K562 (cell line): ENCODE results near the gene LENEP. TPM values are rescaled to one million over a fixed set of nuclear protein-coding genes. Genes with fewer than 3 reads are reported as not detected.

Experiments used
- ATF7 ChIP-seq: fragments of 450-650 bp; IDR thresholded peaks from 2 replicates; pipeline ENCODE4 v1.7.1; 2014; ENCODE audit warnings: mild to moderate bottlenecking, moderate library complexity
- BRCA1 ChIP-seq, 2 experiments: fragments of 450-650 bp in 1 of 2; sonication (generic) in 1 of 2; formaldehyde crosslinking in 1 of 2; IDR thresholded peaks; 2 replicates each; pipeline versions ENCODE4 v1.5.0 to v1.6.1; 2017 to 2020; ENCODE audit warnings: mild to moderate bottlenecking in 1 of 2, missing genetic modification reagents in 1 of 2
- CBX1 ChIP-seq: sonication (generic); IDR thresholded peaks from 2 replicates; pipeline ENCODE4 v1.6.1; 2016; ENCODE audit warnings: antibody characterized with exemption, low read depth, mild to moderate bottlenecking
- CCNT2 ChIP-seq: IDR thresholded peaks from 2 replicates; pipeline ENCODE4 v1.6.1; 2011; ENCODE audit warnings: borderline replicate concordance, low read depth, mild to moderate bottlenecking, moderate library complexity, mixed read lengths, low read length; ENCODE audit not compliant: insufficient read length; ENCODE audit errors: extremely low read depth
- ELF1 ChIP-seq: fragments of 200-800 bp; sonication (Bioruptor generic); IDR thresholded peaks from 2 replicates; pipeline ENCODE4 v1.6.1; 2016; ENCODE audit warnings: missing genetic modification characterization, missing compliant biosample characterization
- ETV5 ChIP-seq: sonication (generic); formaldehyde crosslinking; IDR thresholded peaks from 2 replicates; pipeline ENCODE4 v1.4.0; 2020; ENCODE audit warnings: low read depth, mild to moderate bottlenecking, missing genetic modification reagents
- HDAC6 ChIP-seq: IDR thresholded peaks from 2 replicates; pipeline ENCODE4 v1.6.1; 2012; ENCODE audit warnings: low read depth, mild to moderate bottlenecking, control low read depth, inconsistent platforms, low read length, moderate library complexity
- HDAC8 ChIP-seq: fragments of 450-650 bp; IDR thresholded peaks from 2 replicates; pipeline ENCODE4 v1.6.1; 2016; ENCODE audit warnings: mild to moderate bottlenecking, missing genetic modification characterization, moderate library complexity, missing compliant biosample characterization
- MCM2 ChIP-seq: fragments of 450-650 bp; IDR thresholded peaks from 2 replicates; pipeline ENCODE4 v1.6.1; 2017; ENCODE audit warnings: low read depth, mild to moderate bottlenecking
- NFIC ChIP-seq: fragments of 450-650 bp; IDR thresholded peaks from 2 replicates; pipeline ENCODE4 v1.6.1; 2017; ENCODE audit warnings: mild to moderate bottlenecking, inconsistent platforms
- POLR3G ChIP-seq: IDR thresholded peaks from 2 replicates; pipeline ENCODE4 v1.6.1; 2011; ENCODE audit not compliant: insufficient read length, insufficient replicate concordance; ENCODE audit errors: extremely low read depth
- SMAD3 ChIP-seq: fragments of 450-650 bp; formaldehyde crosslinking; conservative IDR thresholded peaks from 2 replicates; pipeline ENCODE4 v1.4.0; 2020; ENCODE audit warnings: mild to moderate bottlenecking
- ZBTB7A ChIP-seq: IDR thresholded peaks from 2 replicates; pipeline ENCODE4 v1.6.1; 2011; ENCODE audit warnings: low read depth, mild to moderate bottlenecking, low read length, moderate library complexity, borderline replicate concordance; ENCODE audit not compliant: control insufficient read depth
- ZNF639 ChIP-seq, 2 experiments: fragments of 200-800 bp in 1 of 2; sonication (Bioruptor generic) in 1 of 2; sonication (generic) in 1 of 2; formaldehyde crosslinking in 1 of 2; IDR thresholded peaks in 1 of 2; conservative IDR thresholded peaks in 1 of 2; 2 replicates each; pipeline versions ENCODE4 v1.5.0 to v1.6.1; 2016 to 2020; ENCODE audit warnings: missing compliant biosample characterization in 1 of 2, missing genetic modification characterization in 1 of 2, missing genetic modification reagents in 1 of 2
- ZNF75A ChIP-seq: fragments of 450-650 bp; formaldehyde crosslinking; IDR thresholded peaks from 2 replicates; pipeline ENCODE4 v1.4.0; 2020; ENCODE audit warnings: mild to moderate bottlenecking
- polyA plus RNA-seq, 8 experiments: library from polyadenylated mRNA; depleted of rRNA in 4 of 8; stranded (reverse) in 5 of 8; unstranded in 3 of 8; fragments of >200 nt; fragmentation: Nextera tagmentation in 2 of 8; fragmentation: Illumina TruSeq in 1 of 8; extraction: Ambion mirVana in 2 of 8; extraction: Trizol in 1 of 8; gene quantifications; 2 replicates each; pipeline versions ENCODE4 v1.2.1 to v1.2.3, GENCODE V29; 2011 to 2014; ENCODE audit warnings: inconsistent platforms in 1 of 8, missing spikeins in 1 of 8
- total RNA-seq, 7 experiments: library from RNA; depleted of rRNA in 6 of 7; stranded (reverse); fragments of >200 nt in 6 of 7; fragmentation: Illumina TruSeq in 2 of 7; extraction: Trizol in 2 of 7; gene quantifications; 2 replicates each; pipeline versions ENCODE4 v1.2.1 to v1.2.3, GENCODE V29; 2011 to 2021; ENCODE audit warnings: low replicate concordance in 1 of 7

Gene LENEP
- total and polyA plus RNA-seq, 9 of the 15 experiments (the other 6 are each of a cell fraction or from before 2014, with no cell fraction given): 0.23 to 0.87 (median 0.67) TPM; not detected in 5

- TF ChIP-seq HDAC6: no peak
- peak; percentile 98 for TF ChIP-seq ZBTB7A
- peak; percentile 71; the same call in 1 of the 2 replicates for TF ChIP-seq ETV5
- TF ChIP-seq HDAC8: no peak
- TF ChIP-seq SMAD3 (CRISPR knock-in tag): no peak; the same call in 1 of the 2 replicates
- no peak for TF ChIP-seq BRCA1 (IDR thresholded peaks at IDR 0.05)
- TF ChIP-seq BRCA1 (CRISPR knock-in tag; IDR thresholded peaks at IDR 0.05): no peak
- no peak for TF ChIP-seq MCM2
- peak; percentile 82 for TF ChIP-seq ATF7
- no peak for TF ChIP-seq ZNF75A (CRISPR knock-in tag)
- 0 out of 4 replicates have a peak, but pooled peaks of 1 of the 2 experiments have one; percentile 54 for TF ChIP-seq ZNF639 (CRISPR knock-in tag; conservative IDR thresholded peaks at IDR 0.05 in 1 of 2, IDR thresholded peaks at IDR 0.05 in 1 of 2)
- TF ChIP-seq NFIC: peak; percentile 67; the same call in 1 of the 2 replicates
- peak; percentile 88 for TF ChIP-seq CBX1
- no peak; the same call in 1 of the 2 replicates for TF ChIP-seq ELF1 (tag)
- peak; percentile 95 for TF ChIP-seq CCNT2
- TF ChIP-seq POLR3G: no peak
Observed at GRCh38 chr1:155017041-155017945, 23.9 kb downstream of the LENEP start (continued).
